ENCODE results near the gene ASB10.

ASB10 gene

DNA sequence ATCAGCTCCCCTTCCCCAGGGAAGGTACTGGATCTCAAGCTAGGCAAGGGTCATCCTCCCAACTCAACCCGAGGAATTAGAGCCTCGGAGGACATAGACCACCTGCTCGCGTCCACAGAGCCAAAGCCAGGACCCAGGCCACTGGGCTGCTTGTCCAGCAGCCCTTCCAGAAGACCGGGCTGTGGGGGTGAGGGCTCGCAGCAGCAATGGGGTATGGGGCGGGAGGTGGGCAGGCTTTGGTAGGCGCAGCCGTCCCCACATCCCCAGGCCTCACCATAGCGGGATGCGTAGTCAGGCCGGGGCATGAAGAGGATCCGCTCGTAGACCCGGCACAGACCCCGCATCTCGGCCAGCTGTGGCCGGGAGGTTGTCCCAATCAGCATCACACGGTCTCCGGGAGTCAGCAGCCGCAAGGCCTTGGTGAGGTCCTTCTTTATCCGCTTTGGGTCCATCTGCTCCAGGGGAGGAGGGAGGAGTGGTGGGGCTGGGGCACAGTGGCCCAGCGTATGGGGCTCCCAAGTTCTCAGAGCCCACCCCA lies 5.0 kb upstream of the ASB10 start:
- TF ChIP-seq CTCF (IDR thresholded peaks at IDR 0.05) = no peak

GRCh38 chr7:151191544-151191943 lies 4.5 kb upstream of the ASB10 start:
- no peak for TF ChIP-seq CTCF (IDR thresholded peaks at IDR 0.05)

DNA sequence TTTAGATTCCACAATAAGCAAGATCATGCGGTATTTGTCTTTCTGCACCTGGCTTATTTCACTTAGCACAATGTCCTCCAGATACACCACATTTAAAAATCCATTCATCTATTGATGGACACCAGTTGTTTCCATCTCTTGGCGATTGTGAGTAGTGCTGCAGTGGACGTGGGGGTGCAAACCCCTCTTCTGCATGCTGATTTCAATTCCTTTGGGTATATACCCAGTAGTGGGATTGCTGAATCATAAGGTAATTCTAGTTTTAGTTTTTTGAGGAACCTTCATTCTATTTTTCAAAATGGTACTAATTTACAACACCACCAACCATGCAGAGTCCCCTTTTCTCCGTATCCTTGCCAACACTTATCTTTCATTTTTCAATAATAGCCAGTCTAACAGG lies 2.0 kb upstream of the ASB10 start:
- TF ChIP-seq CTCF (IDR thresholded peaks at IDR 0.05) = no peak

DNA sequence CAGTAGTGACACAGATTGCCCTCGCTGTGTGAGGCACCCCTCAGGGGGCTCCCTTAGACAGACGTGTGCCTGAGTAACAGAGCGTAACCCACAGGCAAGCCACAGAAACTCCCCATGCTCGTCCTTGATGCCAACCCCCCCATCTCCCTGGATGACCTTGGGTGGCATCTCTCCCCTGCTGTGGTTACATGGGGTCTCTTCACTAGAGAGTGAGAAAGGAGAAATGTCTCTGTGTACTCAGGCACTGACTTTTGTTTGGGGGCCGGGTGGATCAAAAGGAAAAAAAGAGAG lies 1.1 kb upstream of the ASB10 start:
- TF ChIP-seq CTCF (IDR thresholded peaks at IDR 0.05) = no peak

DNA sequence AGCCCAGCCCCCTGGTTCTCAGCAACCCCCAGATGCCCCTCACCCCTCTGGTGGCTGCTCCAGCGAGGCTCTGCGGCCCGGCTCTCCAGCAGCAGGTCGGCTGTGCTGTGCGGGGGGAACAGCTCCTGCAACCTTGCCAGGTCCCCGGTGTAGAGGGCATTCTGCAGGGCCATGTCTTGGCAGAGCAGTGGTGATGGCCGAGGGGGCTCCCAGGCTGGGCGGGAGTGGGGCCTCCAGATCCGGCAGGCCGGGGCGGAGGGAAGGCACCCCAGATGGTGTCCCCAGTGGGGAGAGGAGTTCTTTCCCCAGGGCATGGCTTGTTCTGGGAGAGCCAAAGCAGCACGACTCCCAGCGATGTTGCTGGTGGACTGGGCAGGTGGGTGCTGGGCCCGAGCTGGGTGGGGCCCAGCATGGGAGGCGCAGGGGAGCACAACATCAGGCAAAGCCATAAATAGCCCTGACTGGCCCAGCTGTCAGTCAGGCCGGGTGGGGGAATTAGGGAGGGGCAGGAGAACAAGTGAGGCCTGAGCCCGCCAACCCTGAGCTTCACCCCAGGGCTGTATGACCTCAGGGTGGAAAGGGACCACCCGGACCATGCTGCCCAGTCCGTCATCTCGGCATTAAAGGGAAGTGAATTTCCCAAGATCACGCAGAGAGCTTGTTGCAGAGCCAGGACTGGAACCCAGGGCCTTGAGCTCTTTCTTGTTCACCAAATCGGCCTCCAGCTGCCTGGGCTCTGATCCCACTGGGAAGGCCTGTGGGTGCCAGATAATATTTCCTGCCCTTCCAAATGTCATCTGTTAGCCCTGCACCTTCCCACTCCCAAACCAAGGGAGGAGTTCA lies 580 bp upstream of the ASB10 start:
- no peak for TF ChIP-seq CTCF (IDR thresholded peaks at IDR 0.05)

DNA sequence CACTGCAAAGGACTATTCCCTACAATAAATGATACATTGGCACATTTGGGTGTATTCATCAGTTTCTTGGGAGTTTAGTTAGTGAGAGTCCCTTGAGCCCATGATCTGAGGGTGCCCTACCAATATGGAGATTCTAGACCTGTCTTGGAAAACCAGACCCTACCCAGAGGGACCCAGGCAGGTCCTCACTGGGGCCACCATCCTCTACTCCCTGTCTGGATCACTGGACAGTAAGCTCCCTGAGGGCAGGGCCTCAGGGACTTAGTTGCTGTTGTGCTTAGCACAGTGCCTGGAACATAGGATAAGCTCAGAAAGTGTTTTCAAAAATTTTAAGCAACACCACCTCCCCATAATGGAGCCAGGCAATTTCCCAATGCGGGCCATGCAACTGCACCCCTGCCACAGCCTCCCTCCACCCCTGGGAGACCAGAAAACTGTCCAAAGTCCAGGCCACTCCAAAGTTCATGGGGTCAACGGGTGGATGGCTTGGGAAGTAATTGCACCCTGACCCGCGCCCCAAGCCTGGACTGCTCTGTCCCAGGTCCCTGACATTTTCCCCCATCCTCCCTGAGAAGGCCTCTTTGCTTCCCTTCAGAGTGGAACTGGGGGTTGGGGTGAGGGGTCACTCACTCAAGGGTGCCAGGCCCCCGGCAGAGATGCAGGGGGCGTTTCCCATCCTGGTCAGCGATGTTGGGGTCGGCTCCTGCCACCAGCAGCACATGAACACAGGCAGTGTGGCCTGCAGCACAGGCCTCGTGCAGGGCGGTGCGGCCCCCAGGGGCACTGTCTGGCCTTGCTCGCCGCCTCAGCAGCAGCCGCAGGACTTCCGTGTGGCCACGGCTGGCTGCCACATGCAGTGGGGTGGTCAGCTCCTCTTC lies 1.0 kb downstream of the ASB10 start:
- no peak for TF ChIP-seq CTCF (IDR thresholded peaks at IDR 0.05)

- no peak for TF ChIP-seq CTCF (IDR thresholded peaks at IDR 0.05)
Measured at GRCh38 chr7:151181011-151181431, 6.0 kb downstream of the ASB10 start.

Measured in LNCAP (cell line).